ENCODE data around the gene BIK. TPM values are rescaled to one million over a fixed set of nuclear protein-coding genes. Genes with fewer than 3 reads are reported as not detected.

BIK gene
- total RNA-seq, result 1 to 10 TPM; 1.9 to 4.0 TPM

DNA sequence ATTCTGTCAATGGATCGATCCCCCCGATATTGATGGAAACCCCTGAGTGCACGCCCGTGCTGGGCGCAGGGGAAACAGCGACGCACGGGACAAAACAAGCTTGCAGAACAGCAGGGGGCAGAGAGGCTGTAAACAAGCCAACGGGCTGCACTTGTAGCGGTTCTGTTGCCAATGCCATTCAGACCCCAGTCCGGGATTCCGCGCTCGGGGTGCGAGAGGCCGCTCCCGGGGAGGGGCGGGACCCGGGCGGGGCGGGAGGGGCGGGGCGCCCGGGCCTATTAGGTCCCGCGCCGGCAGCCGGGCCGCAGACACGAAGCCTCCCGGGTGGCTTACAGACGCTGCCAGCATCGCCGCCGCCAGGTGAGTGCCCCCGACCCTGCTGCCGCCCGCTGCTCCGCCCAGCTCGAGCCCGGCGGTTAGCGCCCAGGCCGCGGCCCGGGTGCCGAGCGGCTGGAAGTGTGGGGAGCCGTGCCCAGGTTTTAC lies at the start of gene BIK:
BIK (plus strand) TSS at position 307 of the 483 bp plus-strand sequence. CDS start 13,273 bp downstream, outside the sequence.
- H3K4me3 Mint-ChIP-seq, result peak within 1 kb of the TSS; percentile 68
- no peaks in the 10 kb centered on the region for H3K9me3 Mint-ChIP-seq
- peak; percentile 72 for ATAC-seq (replicated peaks)
- no peak within 1 kb of the TSS for H3K27ac Mint-ChIP-seq
- H3K27me3 Mint-ChIP-seq, result no peaks in the 10 kb centered on the region
- no peaks in the 10 kb centered on the region for H3K4me1 Mint-ChIP-seq
- no peaks in the 10 kb centered on the region for H3K36me3 Mint-ChIP-seq (ENCODE audit: low read depth)

- peaks cover 35% of the 10 kb centered on the region for H3K36me3 Mint-ChIP-seq (ENCODE audit: low read depth)
- H3K9me3 Mint-ChIP-seq, result no peaks in the 10 kb centered on the region
- H3K4me3 Mint-ChIP-seq, result no peak overlapping the region
- no peak for ATAC-seq (replicated peaks)
- peaks cover 5% of the 10 kb centered on the region for H3K4me1 Mint-ChIP-seq
- H3K27me3 Mint-ChIP-seq, result no peaks in the 10 kb centered on the region
- no peak overlapping the region for H3K27ac Mint-ChIP-seq
Measured at GRCh38 chr22:43066134-43066533, 44.4 kb upstream of the BIK start.

DNA sequence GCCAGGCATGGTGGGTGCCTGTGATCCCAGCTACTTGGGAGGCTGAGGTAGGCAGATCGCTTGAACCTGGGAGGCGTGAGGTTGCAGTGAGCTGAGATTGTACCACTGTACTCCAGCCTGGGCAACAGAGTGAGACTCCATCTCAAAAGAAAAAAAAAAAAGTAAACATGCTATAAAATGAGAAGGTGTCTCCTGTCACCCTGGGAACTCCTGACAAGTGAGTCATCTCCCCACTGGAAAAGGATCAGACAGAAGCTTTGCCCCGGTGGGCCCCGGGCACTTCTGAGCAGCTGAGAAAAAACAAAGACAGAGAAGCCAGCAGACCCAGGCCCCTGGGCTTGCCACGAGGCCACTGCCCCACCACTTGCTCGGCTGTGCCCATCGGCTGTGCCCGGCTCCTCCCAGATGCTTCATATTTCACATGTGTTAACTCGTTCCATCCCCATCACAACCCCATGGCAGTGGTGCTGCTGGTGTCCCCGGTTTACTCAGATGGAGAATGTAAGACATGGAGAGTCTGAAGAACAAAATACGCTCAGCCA lies 43.6 kb upstream of the BIK start:
- H3K27me3 Mint-ChIP-seq, result no peaks in the 10 kb centered on the region
- peaks cover 5% of the 10 kb centered on the region for H3K4me1 Mint-ChIP-seq
- H3K27ac Mint-ChIP-seq, result no peak overlapping the region
- H3K36me3 Mint-ChIP-seq (ENCODE audit: low read depth), result peaks cover 29% of the 10 kb centered on the region
- H3K9me3 Mint-ChIP-seq, result no peaks in the 10 kb centered on the region
- no peak overlapping the region for H3K4me3 Mint-ChIP-seq
- ATAC-seq (replicated peaks), result no peak

GRCh38 chr22:43077121-43077877 lies 33.3 kb upstream of the BIK start:
- Mint-ChIP-seq H3K27ac (no peak overlapping the region), H3K36me3 (ENCODE audit: low read depth) (no peaks in the 10 kb centered on the region), H3K4me1 (no peaks in the 10 kb centered on the region), H3K4me3 (no peak overlapping the region), H3K9me3 (no peaks in the 10 kb centered on the region), H3K27me3 (no peaks in the 10 kb centered on the region)
- no peak for ATAC-seq (replicated peaks)

GRCh38 chr22:43078522-43078921 lies 32.0 kb upstream of the BIK start:
- Mint-ChIP-seq H3K27me3 (no peaks in the 10 kb centered on the region), H3K27ac (peak overlapping the region; percentile 37), H3K4me1 (no peaks in the 10 kb centered on the region), H3K9me3 (no peaks in the 10 kb centered on the region), H3K4me3 (no peak overlapping the region), H3K36me3 (ENCODE audit: low read depth) (no peaks in the 10 kb centered on the region)
- ATAC-seq (replicated peaks), result no peak

DNA sequence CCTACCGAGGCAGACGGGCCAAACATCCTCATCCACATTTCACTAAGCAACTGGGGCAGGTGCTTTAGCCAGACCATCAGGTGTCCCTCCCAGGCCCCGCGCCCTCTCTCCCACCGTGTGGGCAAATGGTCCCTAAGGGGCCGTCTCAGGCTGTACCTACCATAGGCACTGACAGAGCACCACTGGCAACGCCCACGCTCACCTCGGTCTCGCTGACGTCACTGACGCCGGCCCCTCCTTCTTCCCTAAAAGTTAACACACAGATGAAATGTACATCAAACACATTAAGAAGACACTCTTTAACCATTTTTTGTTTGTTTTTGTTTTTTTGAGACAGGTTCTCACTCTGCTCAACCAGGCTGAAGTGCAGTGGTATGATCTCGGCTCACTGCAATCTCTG lies 30.8 kb upstream of the BIK start:
- Mint-ChIP-seq H3K9me3 (no peaks in the 10 kb centered on the region), H3K27me3 (no peaks in the 10 kb centered on the region), H3K36me3 (ENCODE audit: low read depth) (no peaks in the 10 kb centered on the region), H3K27ac (no peak overlapping the region), H3K4me1 (no peaks in the 10 kb centered on the region), H3K4me3 (no peak overlapping the region)
- ATAC-seq (replicated peaks), result no peak

- no peak for ATAC-seq (replicated peaks)
- no peak overlapping the region for H3K4me3 Mint-ChIP-seq
- H3K4me1 Mint-ChIP-seq, result no peaks in the 10 kb centered on the region
- H3K27ac Mint-ChIP-seq, result no peak overlapping the region
- H3K9me3 Mint-ChIP-seq, result no peaks in the 10 kb centered on the region
- H3K36me3 Mint-ChIP-seq (ENCODE audit: low read depth), result no peaks in the 10 kb centered on the region
- H3K27me3 Mint-ChIP-seq, result no peaks in the 10 kb centered on the region
Measured at GRCh38 chr22:43080616-43081015, 29.9 kb upstream of the BIK start.

GRCh38 chr22:43081968-43082367 lies 28.6 kb upstream of the BIK start:
- no peak for ATAC-seq (replicated peaks)

GRCh38 chr22:43085658-43086606 lies 24.6 kb upstream of the BIK start:
- Mint-ChIP-seq H3K27ac (peak overlapping the region; percentile 70), H3K4me1 (peaks cover 14% of the 10 kb centered on the region), H3K36me3 (ENCODE audit: low read depth) (no peaks in the 10 kb centered on the region), H3K4me3 (peak overlapping the region; percentile 44), H3K9me3 (no peaks in the 10 kb centered on the region), H3K27me3 (no peaks in the 10 kb centered on the region)
- ATAC-seq (replicated peaks), result no peak

More at GRCh38 chr22:43081968-43082367, 28.6 kb upstream of the BIK start:
- Mint-ChIP-seq H3K4me3 (no peak overlapping the region), H3K27ac (no peak overlapping the region), H3K36me3 (ENCODE audit: low read depth) (no peaks in the 10 kb centered on the region), H3K4me1 (peaks cover 7% of the 10 kb centered on the region), H3K27me3 (no peaks in the 10 kb centered on the region), H3K9me3 (no peaks in the 10 kb centered on the region)

GRCh38 chr22:43088627-43088983 lies 21.9 kb upstream of the BIK start:
- peaks cover 14% of the 10 kb centered on the region for H3K4me1 Mint-ChIP-seq
- peak; percentile 9 for ATAC-seq (replicated peaks)
- no peaks in the 10 kb centered on the region for H3K27me3 Mint-ChIP-seq
- no peaks in the 10 kb centered on the region for H3K36me3 Mint-ChIP-seq (ENCODE audit: low read depth)
- no peaks in the 10 kb centered on the region for H3K9me3 Mint-ChIP-seq
- peak overlapping the region; percentile 87 for H3K27ac Mint-ChIP-seq
- H3K4me3 Mint-ChIP-seq, result peak overlapping the region; percentile 97

- peak; percentile 95 for ATAC-seq (replicated peaks)
- Mint-ChIP-seq H3K4me1 (peaks cover 14% of the 10 kb centered on the region), H3K36me3 (ENCODE audit: low read depth) (no peaks in the 10 kb centered on the region), H3K27ac (peak within 1 kb of the TSS; percentile 87), H3K4me3 (peak within 1 kb of the TSS; percentile 97), H3K9me3 (no peaks in the 10 kb centered on the region), H3K27me3 (no peaks in the 10 kb centered on the region)
Measured at GRCh38 chr22:43088984-43089717, 21.4 kb upstream of the BIK start, which contains the start of gene TTLL1. Gene TTLL1, minus strand, starts transcription at chr22:43089391. Its CDS starts 13,805 bp downstream, at chr22:43075586.

DNA sequence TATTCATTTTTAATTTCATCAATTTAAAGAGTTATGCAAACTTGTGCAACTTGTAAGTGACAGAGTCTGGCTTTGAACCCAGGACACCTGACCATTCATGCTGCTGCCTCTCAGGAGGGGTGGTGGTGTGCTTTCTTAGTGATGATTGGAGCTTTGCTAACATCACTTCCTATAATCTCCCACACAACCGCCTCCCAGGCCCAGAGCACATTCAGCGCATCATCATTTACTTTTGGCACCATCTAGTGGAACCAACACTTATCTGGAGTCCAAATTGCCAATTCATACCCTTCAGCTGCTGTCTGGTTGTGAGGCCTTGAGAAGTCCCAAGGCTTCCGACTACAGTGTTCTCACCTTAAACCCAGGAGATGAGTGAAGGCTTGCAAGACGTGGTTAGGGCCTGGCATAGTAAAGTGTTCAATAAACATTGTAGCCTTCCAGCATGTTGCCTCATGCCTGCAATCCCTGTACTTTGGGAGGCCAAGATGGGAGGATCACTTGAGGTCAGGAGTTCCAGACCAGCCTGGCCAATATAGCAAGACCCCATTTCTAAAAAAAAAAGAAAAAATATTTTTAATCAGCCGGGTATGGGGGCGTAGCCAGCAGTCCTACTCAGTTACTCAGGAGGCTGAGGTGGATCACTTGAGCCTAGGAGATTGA lies 20.3 kb upstream of the BIK start:
- no peaks in the 10 kb centered on the region for H3K9me3 Mint-ChIP-seq
- H3K27me3 Mint-ChIP-seq, result no peaks in the 10 kb centered on the region
- H3K4me3 Mint-ChIP-seq, result peak overlapping the region; percentile 97
- no peak overlapping the region for H3K27ac Mint-ChIP-seq
- H3K36me3 Mint-ChIP-seq (ENCODE audit: low read depth), result no peaks in the 10 kb centered on the region
- peak; percentile 18 for ATAC-seq (replicated peaks)
- peaks cover 14% of the 10 kb centered on the region for H3K4me1 Mint-ChIP-seq

DNA sequence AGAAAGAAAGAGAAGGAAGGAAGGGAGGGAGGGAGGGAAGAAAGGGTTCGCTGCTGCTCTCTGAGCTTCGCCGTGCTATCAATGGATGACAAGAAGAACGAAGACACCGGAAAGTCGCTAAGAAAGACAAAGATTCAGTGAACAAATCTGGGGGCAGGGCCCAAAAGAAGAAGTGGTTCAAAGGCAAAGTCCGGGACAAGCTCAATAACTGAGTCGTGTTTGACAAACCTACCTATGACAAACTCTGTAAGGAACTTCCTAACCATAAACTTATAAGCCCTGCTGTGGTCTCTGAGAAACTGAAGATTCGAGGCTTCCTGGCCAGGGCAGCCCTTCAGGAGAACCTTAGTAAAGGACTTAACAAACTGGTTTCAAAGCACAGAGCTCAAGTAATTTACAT lies 18.5 kb upstream of the BIK start:
- Mint-ChIP-seq H3K4me1 (peaks cover 6% of the 10 kb centered on the region), H3K9me3 (peaks cover 4% of the 10 kb centered on the region), H3K36me3 (ENCODE audit: low read depth) (no peaks in the 10 kb centered on the region), H3K4me3 (no peak overlapping the region), H3K27ac (no peak overlapping the region), H3K27me3 (no peaks in the 10 kb centered on the region)
- ATAC-seq (replicated peaks), result no peak
